OCI-LY7 (cell line): ENCODE data around the gene KIF25.

Experiments used
- CTCF ChIP-seq: fragments of 200-600 bp; sonication (generic); conservative IDR thresholded peaks from 2 replicates; pipeline ENCODE4 v1.5.1; 2014; ENCODE audit warnings: mild to moderate bottlenecking, antibody characterized with exemption, low read length, moderate library complexity, mixed read lengths
- EZH2phosphoT487 ChIP-seq: fragments of 200-600 bp; sonication (generic); IDR thresholded peaks from 2 replicates; pipeline ENCODE4 v1.6.1; 2018; ENCODE audit warnings: low read depth, borderline replicate concordance, mild to moderate bottlenecking, mixed run types, antibody characterized with exemption, low read length, moderate library complexity, mixed read lengths

GRCh38 chr6:168053086-168053956 lies 55.9 kb downstream of the KIF25 start:
- TF ChIP-seq CTCF, result no peak
- no peak for TF ChIP-seq EZH2phosphoT487
